HepG2 (cell line): ENCODE measurements around the gene LTB4R2. TPM values are rescaled to one million over a fixed set of nuclear protein-coding genes. Genes with fewer than 3 reads are reported as not detected.

Experiments used
- BRD4 ChIP-seq: sonication (generic); formaldehyde crosslinking; IDR thresholded peaks from 2 replicates; pipeline ENCODE4 v1.4.0; 2020; ENCODE audit warnings: missing genetic modification reagents
- HNRNPL ChIP-seq: fragments of 200-400 bp; formaldehyde crosslinking; IDR thresholded peaks from 2 replicates; pipeline ENCODE4 v1.6.1; 2017; ENCODE audit warnings: mild to moderate bottlenecking, low read depth, low read length
- HOXA5 ChIP-seq: sonication (generic); formaldehyde crosslinking; IDR thresholded peaks from 2 replicates; pipeline ENCODE4 v1.4.0; 2020; ENCODE audit warnings: missing genetic modification reagents
- SCMH1 ChIP-seq: sonication (generic); formaldehyde crosslinking; IDR thresholded peaks from 2 replicates; pipeline ENCODE4 v1.9.0; 2021; ENCODE audit warnings: missing genetic modification reagents, mild to moderate bottlenecking, borderline replicate concordance
- SETDB1 ChIP-seq: sonication (generic); formaldehyde crosslinking; IDR thresholded peaks from 2 replicates; pipeline ENCODE4 v1.5.1; 2020; ENCODE audit warnings: missing genetic modification reagents, mild to moderate bottlenecking, borderline replicate concordance
- SNAPC5 ChIP-seq: sonication (generic); formaldehyde crosslinking; IDR thresholded peaks from 2 replicates; pipeline ENCODE4 v1.8.1; 2023; ENCODE audit warnings: mild to moderate bottlenecking, missing genetic modification reagents, borderline replicate concordance
- ZFP90 ChIP-seq: sonication (generic); formaldehyde crosslinking; IDR thresholded peaks from 2 replicates; pipeline ENCODE4 v1.8.0; 2022; ENCODE audit warnings: missing genetic modification reagents, mild to moderate bottlenecking, inconsistent platforms, borderline replicate concordance
- ZNF18 ChIP-seq: sonication (generic); formaldehyde crosslinking; IDR thresholded peaks from 2 replicates; pipeline ENCODE4 v1.8.0; 2022; ENCODE audit warnings: mild to moderate bottlenecking, missing genetic modification reagents; ENCODE audit not compliant: insufficient replicate concordance
- ZNF333 ChIP-seq: sonication (generic); formaldehyde crosslinking; IDR thresholded peaks from 2 replicates; pipeline ENCODE4 v1.4.0; 2020; ENCODE audit warnings: mild to moderate bottlenecking, missing genetic modification reagents, borderline replicate concordance
- ZNF350 ChIP-seq: sonication (generic); formaldehyde crosslinking; IDR thresholded peaks from 2 replicates; pipeline ENCODE4 v1.4.0; 2020; ENCODE audit warnings: mild to moderate bottlenecking, low read depth, missing genetic modification reagents, borderline replicate concordance
- ZNF574 ChIP-seq: sonication (generic); formaldehyde crosslinking; IDR thresholded peaks from 2 replicates; pipeline ENCODE4 v1.4.0; 2020; ENCODE audit warnings: missing genetic modification reagents
- ZNF75D ChIP-seq: sonication (generic); formaldehyde crosslinking; IDR thresholded peaks from 2 replicates; pipeline ENCODE4 v1.8.1; 2023; ENCODE audit warnings: missing genetic modification reagents, mild to moderate bottlenecking, borderline replicate concordance
- polyA plus RNA-seq, 8 experiments: library from polyadenylated mRNA; depleted of rRNA in 3 of 8; stranded (reverse) in 7 of 8; unstranded in 1 of 8; fragments of >200 nt; fragmentation: Illumina TruSeq in 4 of 8; extraction: Trizol in 4 of 8; gene quantifications; 2 replicates each; pipeline versions ENCODE4 v1.2.1 to v1.2.3, GENCODE V29; 2011 to 2016; ENCODE audit warnings: low read depth in 4 of 8, missing spikeins in 1 of 8, mixed read lengths in 1 of 8; ENCODE audit not compliant: insufficient read depth in 1 of 8
- total RNA-seq, 5 experiments: library from RNA; depleted of rRNA; stranded (reverse); fragments of >200 nt; fragmentation: Illumina TruSeq; extraction: Trizol; gene quantifications; 2 replicates each; pipeline ENCODE4 v1.2.3, GENCODE V29; 2016; ENCODE audit warnings: low read depth in 1 of 5
- TF ChIP-seq, protein P1 (sequence below): IDR thresholded peaks from 2 replicates; pipeline ENCODE4 v1.6.1; 2016
- TF ChIP-seq, protein P2 (sequence below): sonication (generic); formaldehyde crosslinking; IDR thresholded peaks from one replicate; pipeline ENCODE4 v1.5.1; 2020; ENCODE audit warnings: mild to moderate bottlenecking, missing genetic modification reagents; ENCODE audit errors: not compliant biosample characterization

The LTB4R2 gene
- total and polyA plus RNA-seq, 2 of the 13 experiments (the other 11 are each of a cell fraction or from before 2014, with no cell fraction given): 3.9 to 6.9 TPM

DNA sequence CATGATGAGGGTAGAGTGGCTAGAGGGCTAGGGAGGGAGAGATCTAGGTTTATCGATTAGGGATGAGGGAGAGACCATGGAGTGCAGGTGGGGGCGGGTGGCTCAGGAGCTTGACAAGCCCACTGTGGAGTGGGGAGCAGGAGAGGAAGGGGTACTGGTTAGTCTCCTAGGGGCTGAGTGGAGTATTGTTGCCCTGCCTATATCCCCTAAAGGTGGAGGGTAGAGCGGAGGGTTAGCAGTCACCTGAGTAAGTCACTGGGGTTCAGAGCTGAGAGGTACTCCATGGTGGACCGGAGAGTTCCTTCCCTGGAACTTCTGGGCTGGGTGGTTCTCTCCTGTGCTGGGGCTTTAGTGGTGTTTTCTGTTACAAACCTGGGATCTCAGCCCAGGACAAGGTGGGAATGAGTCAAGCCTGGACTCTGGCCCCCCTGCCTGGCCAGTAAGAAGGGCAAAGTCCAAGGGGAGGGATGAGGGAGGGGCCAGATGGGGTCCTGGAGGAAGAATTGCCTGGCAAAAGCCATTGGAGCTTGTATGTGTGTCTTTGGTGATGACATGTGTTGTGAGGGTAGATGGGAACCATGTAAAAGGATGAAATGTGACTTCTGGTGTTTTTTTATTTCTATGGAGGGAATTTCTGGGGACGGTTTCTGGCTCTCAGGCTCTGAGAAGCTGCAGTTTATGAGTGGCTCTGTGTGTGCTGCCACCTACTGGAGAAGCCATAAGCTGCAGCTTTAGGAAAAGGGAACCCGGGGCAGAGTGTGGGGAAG is 2.2 kb upstream of the LTB4R2 start, which contains the start of gene CIDEB (continued):
- TF ChIP-seq, protein P1, sequence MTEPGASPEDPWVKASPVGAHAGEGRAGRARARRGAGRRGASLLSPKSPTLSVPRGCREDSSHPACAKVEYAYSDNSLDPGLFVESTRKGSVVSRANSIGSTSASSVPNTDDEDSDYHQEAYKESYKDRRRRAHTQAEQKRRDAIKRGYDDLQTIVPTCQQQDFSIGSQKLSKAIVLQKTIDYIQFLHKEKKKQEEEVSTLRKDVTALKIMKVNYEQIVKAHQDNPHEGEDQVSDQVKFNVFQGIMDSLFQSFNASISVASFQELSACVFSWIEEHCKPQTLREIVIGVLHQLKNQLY (CRISPR knock-in tag): peak; percentile 75
- TF ChIP-seq SCMH1 (CRISPR knock-in tag) (no peak), ZNF75D (CRISPR knock-in tag) (no peak), ZNF333 (CRISPR knock-in tag) (0 out of 2 replicates have a peak, but pooled peaks have one; percentile 66), BRD4 (CRISPR knock-in tag) (no peak; the same call in 1 of the 2 replicates), ZNF574 (CRISPR knock-in tag) (peak; percentile 94), SETDB1 (CRISPR knock-in tag) (no peak), HOXA5 (CRISPR knock-in tag) (peak; percentile 91), HNRNPL (no peak), ZNF18 (CRISPR knock-in tag) (no peak), ZFP90 (CRISPR knock-in tag) (peak; percentile 61; the same call in 1 of the 2 replicates), SNAPC5 (CRISPR knock-in tag) (0 out of 2 replicates have a peak, but pooled peaks have one; percentile 57), ZNF350 (CRISPR knock-in tag) (peak; percentile 98)
- TF ChIP-seq, protein P2, sequence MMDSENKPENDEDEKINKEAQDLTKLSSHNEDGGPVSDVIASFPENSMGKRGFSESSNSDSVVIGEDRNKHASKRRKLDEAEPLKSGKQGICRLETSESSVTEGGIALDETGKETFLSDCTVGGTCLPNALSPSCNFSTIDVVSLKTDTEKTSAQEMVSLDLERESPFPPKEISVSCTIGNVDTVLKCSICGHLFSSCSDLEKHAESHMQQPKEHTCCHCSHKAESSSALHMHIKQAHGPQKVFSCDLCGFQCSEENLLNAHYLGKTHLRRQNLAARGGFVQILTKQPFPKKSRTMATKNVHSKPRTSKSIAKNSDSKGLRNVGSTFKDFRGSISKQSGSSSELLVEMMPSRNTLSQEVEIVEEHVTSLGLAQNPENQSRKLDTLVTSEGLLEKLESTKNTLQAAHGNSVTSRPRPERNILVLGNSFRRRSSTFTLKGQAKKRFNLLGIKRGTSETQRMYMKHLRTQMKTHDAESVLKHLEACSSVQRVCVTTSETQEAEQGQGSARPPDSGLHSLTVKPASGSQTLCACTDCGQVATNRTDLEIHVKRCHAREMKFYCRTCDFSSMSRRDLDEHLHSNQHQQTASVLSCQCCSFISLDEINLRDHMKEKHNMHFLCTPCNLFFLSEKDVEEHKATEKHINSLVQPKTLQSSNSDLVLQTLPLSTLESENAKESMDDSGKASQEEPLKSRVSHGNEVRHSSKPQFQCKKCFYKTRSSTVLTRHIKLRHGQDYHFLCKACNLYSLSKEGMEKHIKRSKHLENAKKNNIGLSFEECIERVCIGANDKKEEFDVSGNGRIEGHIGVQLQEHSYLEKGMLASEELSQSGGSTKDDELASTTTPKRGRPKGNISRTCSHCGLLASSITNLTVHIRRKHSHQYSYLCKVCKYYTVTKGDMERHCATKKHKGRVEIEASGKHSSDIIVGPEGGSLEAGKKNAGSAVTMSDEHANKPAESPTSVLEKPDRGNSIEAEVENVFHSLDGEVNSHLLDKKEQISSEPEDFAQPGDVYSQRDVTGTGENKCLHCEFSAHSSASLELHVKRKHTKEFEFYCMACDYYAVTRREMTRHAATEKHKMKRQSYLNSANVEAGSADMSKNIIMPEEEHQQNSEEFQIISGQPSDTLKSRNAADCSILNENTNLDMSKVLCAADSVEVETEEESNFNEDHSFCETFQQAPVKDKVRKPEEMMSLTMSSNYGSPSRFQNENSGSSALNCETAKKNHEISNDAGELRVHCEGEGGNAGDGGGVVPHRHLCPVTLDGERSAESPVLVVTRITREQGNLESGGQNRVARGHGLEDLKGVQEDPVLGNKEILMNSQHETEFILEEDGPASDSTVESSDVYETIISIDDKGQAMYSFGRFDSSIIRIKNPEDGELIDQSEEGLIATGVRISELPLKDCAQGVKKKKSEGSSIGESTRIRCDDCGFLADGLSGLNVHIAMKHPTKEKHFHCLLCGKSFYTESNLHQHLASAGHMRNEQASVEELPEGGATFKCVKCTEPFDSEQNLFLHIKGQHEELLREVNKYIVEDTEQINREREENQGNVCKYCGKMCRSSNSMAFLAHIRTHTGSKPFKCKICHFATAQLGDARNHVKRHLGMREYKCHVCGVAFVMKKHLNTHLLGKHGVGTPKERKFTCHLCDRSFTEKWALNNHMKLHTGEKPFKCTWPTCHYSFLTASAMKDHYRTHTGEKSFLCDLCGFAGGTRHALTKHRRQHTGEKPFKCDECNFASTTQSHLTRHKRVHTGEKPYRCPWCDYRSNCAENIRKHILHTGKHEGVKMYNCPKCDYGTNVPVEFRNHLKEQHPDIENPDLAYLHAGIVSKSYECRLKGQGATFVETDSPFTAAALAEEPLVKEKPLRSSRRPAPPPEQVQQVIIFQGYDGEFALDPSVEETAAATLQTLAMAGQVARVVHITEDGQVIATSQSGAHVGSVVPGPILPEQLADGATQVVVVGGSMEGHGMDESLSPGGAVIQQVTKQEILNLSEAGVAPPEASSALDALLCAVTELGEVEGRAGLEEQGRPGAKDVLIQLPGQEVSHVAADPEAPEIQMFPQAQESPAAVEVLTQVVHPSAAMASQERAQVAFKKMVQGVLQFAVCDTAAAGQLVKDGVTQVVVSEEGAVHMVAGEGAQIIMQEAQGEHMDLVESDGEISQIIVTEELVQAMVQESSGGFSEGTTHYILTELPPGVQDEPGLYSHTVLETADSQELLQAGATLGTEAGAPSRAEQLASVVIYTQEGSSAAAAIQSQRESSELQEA (CRISPR knock-in tag): peak; percentile 29
